ENCODE data around the gene ZG16B.

ZG16B gene

GRCh38 chr16:2842340-2843000 is 12.4 kb downstream of the ZG16B start:
- Histone ChIP-seq H3K4me1 (peaks cover 4% of the 10 kb centered on the region), H3K4me3 (ENCODE audit: low read depth, low read length) (no peak overlapping the region), H3K79me2 (no peaks in the 10 kb centered on the region), H3K9ac (no peak overlapping the region), H3K4me2 (ENCODE audit: low read length) (no peak overlapping the region), H3K27ac (peak overlapping the region; percentile 7), H3K9me3 (ENCODE audit: control insufficient read depth, low read length) (no peaks in the 10 kb centered on the region), H3K36me3 (ENCODE audit: control insufficient read depth, insufficient read depth, low read length) (no peaks in the 10 kb centered on the region), H2AFZ (peak overlapping the region; percentile 75), H3K27me3 (ENCODE audit: control insufficient read depth, insufficient read depth, low read length) (no peaks in the 10 kb centered on the region)
- TF ChIP-seq, protein P1, sequence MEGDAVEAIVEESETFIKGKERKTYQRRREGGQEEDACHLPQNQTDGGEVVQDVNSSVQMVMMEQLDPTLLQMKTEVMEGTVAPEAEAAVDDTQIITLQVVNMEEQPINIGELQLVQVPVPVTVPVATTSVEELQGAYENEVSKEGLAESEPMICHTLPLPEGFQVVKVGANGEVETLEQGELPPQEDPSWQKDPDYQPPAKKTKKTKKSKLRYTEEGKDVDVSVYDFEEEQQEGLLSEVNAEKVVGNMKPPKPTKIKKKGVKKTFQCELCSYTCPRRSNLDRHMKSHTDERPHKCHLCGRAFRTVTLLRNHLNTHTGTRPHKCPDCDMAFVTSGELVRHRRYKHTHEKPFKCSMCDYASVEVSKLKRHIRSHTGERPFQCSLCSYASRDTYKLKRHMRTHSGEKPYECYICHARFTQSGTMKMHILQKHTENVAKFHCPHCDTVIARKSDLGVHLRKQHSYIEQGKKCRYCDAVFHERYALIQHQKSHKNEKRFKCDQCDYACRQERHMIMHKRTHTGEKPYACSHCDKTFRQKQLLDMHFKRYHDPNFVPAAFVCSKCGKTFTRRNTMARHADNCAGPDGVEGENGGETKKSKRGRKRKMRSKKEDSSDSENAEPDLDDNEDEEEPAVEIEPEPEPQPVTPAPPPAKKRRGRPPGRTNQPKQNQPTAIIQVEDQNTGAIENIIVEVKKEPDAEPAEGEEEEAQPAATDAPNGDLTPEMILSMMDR (IDR thresholded peaks at IDR 0.05): peak; percentile 56

DNA sequence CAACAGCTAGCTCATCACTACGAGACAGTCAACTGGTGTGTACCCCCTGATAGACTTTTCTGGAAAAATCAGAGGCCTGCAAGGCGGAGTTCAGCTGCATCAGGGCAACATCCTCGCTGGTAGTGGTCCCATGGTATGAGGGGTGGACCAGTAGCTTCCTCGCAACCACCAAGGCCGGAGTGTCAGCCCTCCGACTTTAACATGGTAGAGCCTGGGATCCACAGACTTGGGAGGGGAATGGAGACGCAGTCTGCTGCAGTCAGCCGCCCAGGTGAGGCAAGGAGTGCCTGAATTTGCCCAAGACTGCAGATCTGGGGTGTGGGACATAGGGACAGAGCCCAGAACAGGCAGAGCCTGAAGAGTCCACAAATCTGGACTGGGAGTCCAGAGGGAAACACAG is 13.4 kb downstream of the ZG16B start:
- Histone ChIP-seq H3K9me3 (ENCODE audit: control insufficient read depth, low read length) (no peaks in the 10 kb centered on the region), H3K27me3 (ENCODE audit: control insufficient read depth, insufficient read depth, low read length) (no peaks in the 10 kb centered on the region), H2AFZ (no peak overlapping the region), H3K79me2 (no peaks in the 10 kb centered on the region), H3K4me2 (ENCODE audit: low read length) (no peak overlapping the region), H3K9ac (no peak overlapping the region), H3K4me1 (peaks cover 4% of the 10 kb centered on the region), H3K36me3 (ENCODE audit: control insufficient read depth, insufficient read depth, low read length) (no peaks in the 10 kb centered on the region), H3K4me3 (ENCODE audit: low read depth, low read length) (no peak overlapping the region), H3K27ac (no peak overlapping the region)
- TF ChIP-seq, protein P1 (IDR thresholded peaks at IDR 0.05): no peak

DNA sequence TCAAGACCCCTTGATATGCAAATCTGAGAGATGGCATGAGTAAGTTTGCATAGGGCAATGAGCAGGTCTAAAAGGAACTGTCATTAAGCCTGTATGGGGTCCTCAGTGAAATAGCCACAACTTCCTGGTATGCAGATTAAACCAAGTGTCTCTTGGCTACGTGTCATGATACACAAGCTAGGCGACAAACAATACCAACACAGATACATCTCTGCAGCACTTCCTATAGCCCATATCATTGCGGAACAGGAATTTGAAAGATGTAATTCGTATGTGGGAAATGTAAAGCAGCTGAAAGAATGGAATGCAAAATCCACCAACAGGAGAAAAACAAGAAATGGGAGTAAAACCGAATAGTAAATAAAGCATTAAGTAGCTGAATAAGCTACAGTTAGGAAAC is 15.0 kb downstream of the ZG16B start:
- Histone ChIP-seq H3K4me3 (ENCODE audit: low read depth, low read length) (no peak overlapping the region), H3K36me3 (ENCODE audit: control insufficient read depth, insufficient read depth, low read length) (no peaks in the 10 kb centered on the region), H3K9ac (no peak overlapping the region), H3K79me2 (no peaks in the 10 kb centered on the region), H3K4me2 (ENCODE audit: low read length) (no peak overlapping the region), H3K9me3 (ENCODE audit: control insufficient read depth, low read length) (no peaks in the 10 kb centered on the region), H3K4me1 (peaks cover 4% of the 10 kb centered on the region), H2AFZ (no peak overlapping the region), H3K27me3 (ENCODE audit: control insufficient read depth, insufficient read depth, low read length) (no peaks in the 10 kb centered on the region), H3K27ac (no peak overlapping the region)
- TF ChIP-seq, protein P1 (IDR thresholded peaks at IDR 0.05): no peak

DNA sequence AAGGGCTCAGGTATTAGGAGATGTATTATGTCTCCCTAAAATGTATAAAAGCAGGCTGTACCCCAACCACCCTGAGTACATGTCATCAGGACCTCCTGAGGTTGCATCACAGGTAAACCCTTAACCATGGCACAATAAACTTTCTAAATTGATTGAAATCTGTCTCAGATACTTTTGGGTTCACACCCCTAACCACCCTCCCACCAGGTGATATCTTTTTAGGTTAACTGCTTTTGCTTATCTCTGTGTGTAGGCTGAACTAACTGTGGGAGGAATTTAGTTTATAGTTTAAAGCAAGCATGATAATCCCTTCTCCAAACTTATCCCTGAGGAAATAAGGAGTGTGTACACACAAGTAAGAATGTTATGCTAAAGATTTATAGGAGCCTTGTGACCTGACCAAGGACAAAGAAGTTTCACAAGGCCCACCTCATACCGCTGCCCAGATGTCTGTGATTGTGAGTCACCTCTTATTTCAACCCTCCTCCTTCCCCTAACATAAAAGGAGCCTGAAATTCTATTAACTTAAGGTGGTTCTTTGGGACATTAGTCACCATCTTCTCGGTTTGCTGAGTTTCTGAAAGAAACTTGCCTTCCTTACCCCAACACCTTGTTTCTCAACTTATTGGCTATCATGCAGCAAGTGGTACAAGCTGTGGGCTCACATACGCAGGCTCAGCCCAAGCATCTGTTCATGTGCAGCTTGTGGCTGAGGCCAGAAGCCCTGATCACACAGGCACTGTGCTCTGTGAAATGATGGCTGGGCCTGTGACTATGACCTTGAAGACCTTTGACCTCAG is 16.6 kb downstream of the ZG16B start:
- Histone ChIP-seq H3K4me2 (ENCODE audit: low read length) (no peak overlapping the region), H3K4me1 (peaks cover 4% of the 10 kb centered on the region), H3K79me2 (no peaks in the 10 kb centered on the region), H3K9me3 (ENCODE audit: control insufficient read depth, low read length) (no peaks in the 10 kb centered on the region), H3K27me3 (ENCODE audit: control insufficient read depth, insufficient read depth, low read length) (no peaks in the 10 kb centered on the region), H2AFZ (no peak overlapping the region), H3K36me3 (ENCODE audit: control insufficient read depth, insufficient read depth, low read length) (no peaks in the 10 kb centered on the region), H3K9ac (no peak overlapping the region), H3K27ac (no peak overlapping the region), H3K4me3 (ENCODE audit: low read depth, low read length) (no peak overlapping the region)
- TF ChIP-seq, protein P1 (IDR thresholded peaks at IDR 0.05): no peak

Data from parathyroid adenoma (tissue), 2 donors.